Esophagus muscularis mucosa (tissue), 4 donors: ENCODE results near the gene COX7A1. TPM values are rescaled to one million over a fixed set of nuclear protein-coding genes. Genes with fewer than 3 reads are reported as not detected.
A peak's percentile ranks its signal among the peaks of the same experiment; 100 is the strongest.
"Not testable (repeated sequence)": the region's sequence is repeated elsewhere in the genome, so short reads cannot be mapped to it uniquely, and the experiment has no call there.

Source experiments
- DNase-seq: peaks from one replicate; pipeline ENCODE4 v3.0.0-alpha.2; 2017; ENCODE audit errors: extremely low spot score
- H3K27ac ChIP-seq, 4 donors: fragments of 200-600 bp; sonication (generic); replicated peaks in 1 of 4; 1 replicate in 3 of 4; 2 replicates in 1 of 4; pipeline ENCODE4 v1.5.1; 2016 to 2019; ENCODE audit warnings: mild to moderate bottlenecking in 1 of 4
- H3K27me3 ChIP-seq, 4 donors: fragments of 200-600 bp; sonication (generic); one replicate each; pipeline versions ENCODE4 v1.5.1 to v1.6.0; 2016 to 2019
- H3K36me3 ChIP-seq, 4 donors: fragments of 200-600 bp; sonication (generic); one replicate each; pipeline ENCODE4 v1.5.1; 2016 to 2019
- H3K4me1 ChIP-seq, 4 donors: fragments of 200-600 bp; sonication (generic); one replicate each; pipeline ENCODE4 v1.5.1; 2016 to 2019
- H3K4me3 ChIP-seq, 4 donors: fragments of 200-600 bp; sonication (generic); 1 replicate in 2 of 4; 2 replicates in 2 of 4; pipeline ENCODE4 v1.5.1; 2016 to 2019; ENCODE audit warnings: mild to moderate bottlenecking in 4 of 4, moderate library complexity in 1 of 4
- H3K9me3 ChIP-seq, 4 donors: fragments of 200-600 bp; sonication (generic); 1 replicate in 3 of 4; 2 replicates in 1 of 4; pipeline ENCODE4 v1.5.1; 2016 to 2019
- CTCF ChIP-seq, 3 experiments: fragments of 200-600 bp in 2 of 3; fragments of 450-650 bp in 1 of 3; sonication (generic) in 2 of 3; IDR thresholded peaks; one replicate each; pipeline ENCODE4 v1.5.1; 2017 to 2019; ENCODE audit warnings: antibody characterized with exemption in 3 of 3, mild to moderate bottlenecking in 2 of 3, moderate library complexity in 1 of 3
- EP300 ChIP-seq: sonication (generic); formaldehyde crosslinking; IDR thresholded peaks from one replicate; pipeline ENCODE4 v1.6.1; 2017; ENCODE audit warnings: antibody characterized with exemption
- POLR2A ChIP-seq: fragments of 450-650 bp; IDR thresholded peaks from one replicate; pipeline ENCODE4 v1.6.1; 2017; ENCODE audit warnings: antibody characterized with exemption, moderate library complexity, mild to moderate bottlenecking, low read depth
- POLR2AphosphoS5 ChIP-seq, 2 donors: sonication (generic); formaldehyde crosslinking; IDR thresholded peaks; one replicate each; pipeline ENCODE4 v1.6.1; 2017; ENCODE audit warnings: antibody characterized with exemption in 2 of 2
- WGBS: methylation state at CpG from one replicate; pipeline ENCODE4 v1.1.5; 2018; 5-methylcytosine and 5-hydroxymethylcytosine counted together
- intact Hi-C: fragments of 100-400 bp; cut with DNase I; formaldehyde crosslinking; loops from one replicate; pipeline ENCODE4 v1.15.1; 2023
- total RNA-seq, 4 donors: library from RNA; depleted of rRNA; stranded (reverse); fragments of >200 nt; gene quantifications; one replicate each; pipeline versions ENCODE4 v1.1.0 to v1.2.1, GENCODE V29; 2016

The COX7A1 gene
- 100 to 1,000 TPM in 2 of 4 donors, 10 to 100 TPM in 2; 65.8 to 231 (median 101) TPM for total RNA-seq

- intact Hi-C loops, result no loop called here
- peak within 1 kb of the TSS; percentile 92 to 98 (median 96) for H3K27ac ChIP-seq
- peak; percentile 92 for DNase-seq
- peak; percentile 55 for TF ChIP-seq POLR2A
- no peak for TF ChIP-seq CTCF (IDR thresholded peaks at IDR 0.05)
- no peak for TF ChIP-seq EP300
- peak; percentile 92 to 94 for TF ChIP-seq POLR2AphosphoS5 (IDR thresholded peaks at IDR 0.05)
- no peaks in the 10 kb centered on the region for H3K27me3 ChIP-seq
- H3K4me1 ChIP-seq, result peaks cover 31 to 53% (median 36%) of the 10 kb centered on the region in 4 donors
- H3K36me3 ChIP-seq, result peaks cover 16 to 37% (median 34%) of the 10 kb centered on the region in 4 donors
- H3K4me3 ChIP-seq, result peak within 1 kb of the TSS; percentile 52 to 74 (median 64)
- 10% methylated on average over 11 of the region's 40 CpGs for WGBS
- H3K9me3 ChIP-seq, result no peaks in the 10 kb centered on the region
Observed at GRCh38 chr19:36152352-36153091, at the start of gene COX7A1. Gene COX7A1 (minus strand): TSS chr19:36152447. CDS start chr19:36152407, 40 bp downstream.

GRCh38 chr19:36201684-36202083 is 49.4 kb upstream of the COX7A1 start:
- peaks cover 7 to 45% (median 24%) of the 10 kb centered on the region in 4 donors for H3K36me3 ChIP-seq

GRCh38 chr19:36198119-36198518 is 45.9 kb upstream of the COX7A1 start:
- no peak for DNase-seq
- no peaks in the 10 kb centered on the region for H3K27me3 ChIP-seq
- no peak overlapping the region for H3K27ac ChIP-seq
- H3K9me3 ChIP-seq, result no peaks in the 10 kb centered on the region
- 80% methylated on average over 2 of the region's 2 CpGs for WGBS
- TF ChIP-seq POLR2A, result no peak
- TF ChIP-seq EP300, result no peak
- TF ChIP-seq POLR2AphosphoS5 (IDR thresholded peaks at IDR 0.05), result no peak
- TF ChIP-seq CTCF (IDR thresholded peaks at IDR 0.05), result no peak
- peaks cover 18 to 46% (median 35%) of the 10 kb centered on the region in 4 donors for H3K36me3 ChIP-seq
- no peak overlapping the region for H3K4me3 ChIP-seq
- intact Hi-C loops, result loop anchor here (10.0 kb wide), 1 partner anchor 287 kb away; the partner anchor contains the start of gene ZNF566
- no peaks in the 10 kb centered on the region for H3K4me1 ChIP-seq

More at GRCh38 chr19:36201684-36202083, 49.4 kb upstream of the COX7A1 start:
- no peaks in the 10 kb centered on the region for H3K9me3 ChIP-seq
- 94% methylated on average over 6 of the region's 6 CpGs for WGBS
- intact Hi-C loops, result no loop called here
- TF ChIP-seq POLR2A (no peak), EP300 (no peak), CTCF (IDR thresholded peaks at IDR 0.05) (no peak), POLR2AphosphoS5 (IDR thresholded peaks at IDR 0.05) (no peak)
- no peaks in the 10 kb centered on the region for H3K27me3 ChIP-seq
- H3K4me1 ChIP-seq, result no peaks in the 10 kb centered on the region
- H3K4me3 ChIP-seq, result no peak overlapping the region
- no peak overlapping the region for H3K27ac ChIP-seq
- no peak for DNase-seq

- WGBS, result 100% methylated on average over 2 of the region's 2 CpGs
- no peak for DNase-seq
- peaks cover 14 to 52% (median 40%) of the 10 kb centered on the region in 4 donors for H3K36me3 ChIP-seq
- no peak for TF ChIP-seq EP300
- H3K27ac ChIP-seq, result no peak overlapping the region
- intact Hi-C loops, result loop anchor here (10.0 kb wide), 1 partner anchor 289 kb away; the partner anchor contains the start of gene ZNF566
- no peaks in the 10 kb centered on the region for H3K4me1 ChIP-seq
- H3K27me3 ChIP-seq, result no peaks in the 10 kb centered on the region
- no peak overlapping the region for H3K4me3 ChIP-seq
- no peaks in the 10 kb centered on the region for H3K9me3 ChIP-seq
Observed at GRCh38 chr19:36196249-36196648, 44.0 kb upstream of the COX7A1 start.

GRCh38 chr19:36186722-36187121 is 34.5 kb upstream of the COX7A1 start:
- WGBS, result 97% methylated on average over 5 of the region's 5 CpGs
- intact Hi-C loops, H3K4me3 ChIP-seq, H3K4me1 ChIP-seq, H3K27ac ChIP-seq, H3K9me3 ChIP-seq, DNase-seq, H3K27me3 ChIP-seq: not testable (repeated sequence)
- peaks cover 11 to 35% (median 22%) of the 10 kb centered on the region in 4 donors for H3K36me3 ChIP-seq
